Esophagus (tissue), 2 donors: ENCODE measurements around the gene MAZ. TPM values are rescaled to one million over a fixed set of nuclear protein-coding genes. Genes with fewer than 3 reads are reported as not detected.
"Not testable (repeated sequence)": the region's sequence is repeated elsewhere in the genome, so short reads cannot be mapped to it uniquely, and the experiment has no call there.

Source experiments
- H3K27ac ChIP-seq, 2 donors: one replicate each; pipeline ENCODE4 v1.5.1; 2013; ENCODE audit warnings: low read depth in 2 of 2, mild to moderate bottlenecking in 2 of 2, inconsistent platforms in 1 of 2, low read length in 1 of 2, moderate library complexity in 1 of 2
- H3K27me3 ChIP-seq, 2 donors: one replicate each; pipeline ENCODE4 v1.6.1; 2013; ENCODE audit warnings: low read length in 2 of 2, control low read depth in 1 of 2, mild to moderate bottlenecking in 1 of 2; ENCODE audit not compliant: insufficient read depth in 2 of 2, control insufficient read depth in 1 of 2
- H3K36me3 ChIP-seq, 2 donors: one replicate each; pipeline ENCODE4 v1.6.1; 2013; ENCODE audit warnings: low read length in 1 of 2; ENCODE audit not compliant: control insufficient read depth in 2 of 2, insufficient read depth in 2 of 2
- H3K4me1 ChIP-seq, 2 donors: one replicate each; pipeline ENCODE4 v1.6.1; 2013; ENCODE audit warnings: low read length in 1 of 2; ENCODE audit not compliant: control insufficient read depth in 2 of 2, insufficient read depth in 2 of 2
- H3K4me3 ChIP-seq, 2 donors: one replicate each; pipeline ENCODE4 v1.5.1; 2013; ENCODE audit warnings: low read length in 2 of 2, mild to moderate bottlenecking in 2 of 2, low read depth in 1 of 2, moderate library complexity in 1 of 2
- H3K9me3 ChIP-seq, 2 donors: one replicate each; pipeline ENCODE4 v1.6.1; 2013; ENCODE audit warnings: mild to moderate bottlenecking in 2 of 2, low read depth in 1 of 2, low read length in 1 of 2, moderate library complexity in 1 of 2; ENCODE audit not compliant: control insufficient read depth in 2 of 2, insufficient read depth in 1 of 2
- WGBS, 2 donors: extraction: QIAGEN DNeasy Blood & Tissue Kit; methylation state at CpG; one replicate each; pipeline ENCODE4 v1.1.7; 2013; 5-methylcytosine and 5-hydroxymethylcytosine counted together
- polyA plus RNA-seq, 2 donors: library from polyadenylated mRNA; stranded (reverse); fragments of 200-250 nt; gene quantifications; one replicate each; pipeline ENCODE4 v1.2.3, GENCODE V29; 2013
- donor health status: healthy with polysubstance abuse.
- donor health status: Bipolar disorder and iron deficiency.

MAZ gene
- polyA plus RNA-seq, 2 donors, result 95.9 to 111 TPM

- not testable (repeated sequence) for H3K4me1 ChIP-seq, H3K4me3 ChIP-seq, H3K27me3 ChIP-seq, H3K9me3 ChIP-seq, H3K36me3 ChIP-seq, H3K27ac ChIP-seq
- WGBS, 2 donors, result 75 to 79% methylated on average over 13 of the region's 13 CpGs
These were observed 23.0 kb upstream of the MAZ start for GRCh38 chr16:29783094-29783953.

GRCh38 chr16:29784157-29784556 is 22.2 kb upstream of the MAZ start:
- no peaks in the 10 kb centered on the region for H3K9me3 ChIP-seq
- H3K27me3 ChIP-seq, result no peaks in the 10 kb centered on the region
- peaks cover 0 to 5% of the 10 kb centered on the region in 2 donors for H3K4me1 ChIP-seq
- no peak overlapping the region for H3K27ac ChIP-seq
- H3K4me3 ChIP-seq, result no peak overlapping the region
- no peaks in the 10 kb centered on the region for H3K36me3 ChIP-seq
- WGBS, 2 donors, result 86 to 93% methylated on average over 2 of the region's 2 CpGs

GRCh38 chr16:29784901-29785500 is 21.3 kb upstream of the MAZ start:
- H3K4me3 ChIP-seq, result peak overlapping the region in 1 of 2 donors; percentile 31
- 13 to 19% methylated on average over 38 of the region's 38 CpGs for WGBS, 2 donors

GRCh38 chr16:29787155-29787554 is 19.2 kb upstream of the MAZ start:
- H3K4me1 ChIP-seq, result peaks cover 0 to 10% of the 10 kb centered on the region in 2 donors
- 82 to 83% methylated on average over 4 of the region's 4 CpGs for whole genome bisulfite sequencing, 2 donors
- not testable (repeated sequence) for H3K36me3 ChIP-seq, H3K27me3 ChIP-seq, H3K9me3 ChIP-seq, H3K4me3 ChIP-seq, H3K27ac ChIP-seq

More at GRCh38 chr16:29784901-29785500, 21.3 kb upstream of the MAZ start:
- no peaks in the 10 kb centered on the region for H3K36me3 ChIP-seq
- H3K27ac ChIP-seq, result peak overlapping the region in 1 of 2 donors; percentile 28
- peaks cover 0 to 9% of the 10 kb centered on the region in 2 donors for H3K4me1 ChIP-seq
- H3K9me3 ChIP-seq, result no peaks in the 10 kb centered on the region
- no peaks in the 10 kb centered on the region for H3K27me3 ChIP-seq

- 55 to 59% methylated on average over 20 of the region's 20 CpGs for WGBS, 2 donors
- H3K4me3 ChIP-seq, result peak overlapping the region; percentile 65 to 73
- peak overlapping the region; percentile 87 to 89 for H3K27ac ChIP-seq
These were observed 16.6 kb upstream of the MAZ start for GRCh38 chr16:29789775-29790182.

GRCh38 chr16:29790183-29790948 is 16.0 kb upstream of the MAZ start, which contains the start of gene KIF22:
Gene KIF22 (plus strand): TSS chr16:29790751. CDS start chr16:29790760, 9 bp downstream.
- Histone ChIP-seq H3K4me1 (peaks cover 0 to 6% of the 10 kb centered on the region in 2 donors), H3K27me3 (no peaks in the 10 kb centered on the region), H3K36me3 (no peaks in the 10 kb centered on the region), H3K27ac (peak within 1 kb of the TSS; percentile 87 to 89), H3K9me3 (no peaks in the 10 kb centered on the region), H3K4me3 (peak within 1 kb of the TSS; percentile 65 to 73)
- 0 to 1% methylated on average over 63 to 67 of the region's 67 CpGs for WGBS, 2 donors

More at GRCh38 chr16:29789775-29790182, 16.6 kb upstream of the MAZ start:
- H3K27me3 ChIP-seq, result no peaks in the 10 kb centered on the region
- peaks cover 0 to 10% of the 10 kb centered on the region in 2 donors for H3K4me1 ChIP-seq
- no peaks in the 10 kb centered on the region for H3K9me3 ChIP-seq
- H3K36me3 ChIP-seq, result no peaks in the 10 kb centered on the region

- WGBS, 2 donors, result 1 to 2% methylated on average over 30 to 31 of the region's 31 CpGs
- no peaks in the 10 kb centered on the region for H3K9me3 ChIP-seq
- no peaks in the 10 kb centered on the region for H3K36me3 ChIP-seq
- H3K27ac ChIP-seq, result peak overlapping the region; percentile 61 to 63
- no peaks in the 10 kb centered on the region for H3K27me3 ChIP-seq
- peaks cover 0 to 6% of the 10 kb centered on the region in 2 donors for H3K4me1 ChIP-seq
- peak overlapping the region; percentile 65 to 73 for H3K4me3 ChIP-seq
These were observed 15.1 kb upstream of the MAZ start for GRCh38 chr16:29790949-29791844.

GRCh38 chr16:29791845-29792807 is 14.2 kb upstream of the MAZ start:
- Histone ChIP-seq H3K9me3 (no peaks in the 10 kb centered on the region), H3K27me3 (no peaks in the 10 kb centered on the region), H3K36me3 (peaks cover 0 to 7% of the 10 kb centered on the region in 2 donors), H3K27ac (no peak overlapping the region), H3K4me1 (peaks cover 0 to 6% of the 10 kb centered on the region in 2 donors), H3K4me3 (peak overlapping the region in 1 of 2 donors; percentile 65)
- 56 to 59% methylated on average over 9 of the region's 9 CpGs for WGBS, 2 donors
